GM12873 (cell line): ENCODE results near the gene BTNL2.

Experiments
- TF ChIP-seq, protein P1 (sequence below): IDR thresholded peaks from 2 replicates; pipeline ENCODE4 v1.5.1; 2012; ENCODE audit warnings: low read depth, mild to moderate bottlenecking, moderate library complexity, low read length, control low read depth; ENCODE audit not compliant: insufficient read depth; ENCODE audit errors: missing control alignments

Gene BTNL2

DNA sequence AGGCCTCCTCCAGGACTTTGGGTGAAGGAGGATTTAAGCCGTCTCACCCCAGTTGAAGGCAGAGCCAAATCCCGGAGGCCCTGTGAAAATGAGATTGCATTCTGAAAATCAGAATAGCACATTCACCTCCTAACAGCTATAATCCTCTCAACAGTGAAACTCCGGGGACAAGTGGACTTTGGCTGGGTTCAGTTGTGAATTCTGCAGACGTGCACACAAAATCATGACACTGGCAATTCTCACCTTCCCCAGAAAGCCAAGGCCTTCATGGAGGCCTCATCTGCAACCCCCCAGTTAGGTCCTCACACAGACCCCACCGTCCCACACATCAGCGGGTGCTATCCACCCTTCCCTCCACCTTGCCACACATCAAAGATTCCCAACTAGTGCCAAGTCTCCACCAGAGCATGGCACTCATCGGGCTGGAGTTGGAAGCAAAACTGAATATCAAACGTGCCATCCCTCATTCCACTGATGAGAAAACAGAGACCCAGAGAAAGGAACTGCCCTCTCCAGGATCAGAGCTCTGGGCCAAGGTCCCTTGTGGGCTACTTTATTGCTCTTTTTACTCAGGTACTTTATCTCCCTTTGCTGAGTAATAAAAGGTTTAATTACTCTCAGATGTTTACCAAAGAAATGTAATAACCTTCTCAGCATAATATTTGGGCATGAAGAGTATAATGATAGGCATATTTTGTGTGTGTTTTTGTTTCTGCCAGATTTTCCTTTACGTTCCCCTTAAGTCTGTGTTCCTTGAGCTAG lies 4.8 kb upstream of the BTNL2 start:
- TF ChIP-seq, protein P1, sequence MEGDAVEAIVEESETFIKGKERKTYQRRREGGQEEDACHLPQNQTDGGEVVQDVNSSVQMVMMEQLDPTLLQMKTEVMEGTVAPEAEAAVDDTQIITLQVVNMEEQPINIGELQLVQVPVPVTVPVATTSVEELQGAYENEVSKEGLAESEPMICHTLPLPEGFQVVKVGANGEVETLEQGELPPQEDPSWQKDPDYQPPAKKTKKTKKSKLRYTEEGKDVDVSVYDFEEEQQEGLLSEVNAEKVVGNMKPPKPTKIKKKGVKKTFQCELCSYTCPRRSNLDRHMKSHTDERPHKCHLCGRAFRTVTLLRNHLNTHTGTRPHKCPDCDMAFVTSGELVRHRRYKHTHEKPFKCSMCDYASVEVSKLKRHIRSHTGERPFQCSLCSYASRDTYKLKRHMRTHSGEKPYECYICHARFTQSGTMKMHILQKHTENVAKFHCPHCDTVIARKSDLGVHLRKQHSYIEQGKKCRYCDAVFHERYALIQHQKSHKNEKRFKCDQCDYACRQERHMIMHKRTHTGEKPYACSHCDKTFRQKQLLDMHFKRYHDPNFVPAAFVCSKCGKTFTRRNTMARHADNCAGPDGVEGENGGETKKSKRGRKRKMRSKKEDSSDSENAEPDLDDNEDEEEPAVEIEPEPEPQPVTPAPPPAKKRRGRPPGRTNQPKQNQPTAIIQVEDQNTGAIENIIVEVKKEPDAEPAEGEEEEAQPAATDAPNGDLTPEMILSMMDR: no peak

DNA sequence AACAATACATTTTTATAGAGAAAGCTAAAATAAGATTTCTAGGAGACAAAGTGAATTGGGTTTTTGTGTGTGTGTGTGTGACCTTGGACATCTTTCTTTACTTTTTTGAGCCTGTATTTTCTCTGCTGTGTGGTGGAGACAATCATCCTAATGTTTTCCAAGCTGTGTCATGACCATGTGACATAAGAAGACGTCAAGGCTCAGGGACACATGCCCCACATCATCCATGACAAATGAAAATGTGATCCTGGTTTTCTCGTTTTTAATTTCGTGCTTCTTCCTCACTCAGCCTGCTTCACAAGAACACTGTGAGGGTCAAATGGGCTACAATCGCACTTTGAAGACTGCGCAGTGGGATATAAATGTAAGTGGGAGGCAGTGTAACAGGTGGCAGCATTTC lies 3.9 kb upstream of the BTNL2 start:
- TF ChIP-seq, protein P1: no peak

DNA sequence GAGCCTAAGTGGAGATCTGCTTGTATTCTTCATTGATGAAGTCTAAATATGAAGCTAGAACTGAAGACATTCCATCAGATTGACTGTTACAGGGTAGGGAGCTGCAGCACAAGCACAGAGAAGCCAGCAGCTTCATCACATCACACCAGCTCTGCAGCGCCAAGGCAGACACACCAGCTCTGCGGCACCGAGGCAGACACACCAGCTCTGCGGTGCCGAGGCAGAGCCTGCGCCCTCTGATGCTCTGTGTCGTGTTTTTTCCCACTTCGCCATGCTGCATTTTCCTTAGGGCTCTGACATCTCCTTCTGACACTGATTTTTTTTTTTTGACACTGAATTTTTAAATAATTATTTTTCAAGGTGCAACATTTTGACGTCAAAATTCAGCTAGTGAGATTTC lies 784 bp downstream of the BTNL2 start:
- TF ChIP-seq, protein P1: no peak

DNA sequence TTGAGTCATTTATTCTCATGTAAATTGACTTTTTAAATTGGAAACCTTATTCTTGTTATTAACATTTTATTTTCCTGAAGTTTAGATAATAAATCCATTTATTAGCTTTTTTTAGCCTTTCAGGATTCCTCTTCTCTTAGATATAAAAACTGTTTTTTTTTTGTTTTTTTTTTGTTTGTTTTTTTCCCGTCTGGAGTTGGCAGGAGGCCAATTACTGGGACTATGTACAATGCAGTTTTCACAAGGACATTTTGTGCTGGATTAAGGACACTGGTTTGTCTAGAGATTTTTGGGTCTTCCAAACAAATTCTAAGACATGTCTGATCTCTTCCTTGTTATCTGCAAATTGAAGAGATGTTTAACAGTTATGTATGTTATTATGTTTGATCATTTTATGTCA lies 1.3 kb downstream of the BTNL2 start:
- TF ChIP-seq, protein P1: no peak

DNA sequence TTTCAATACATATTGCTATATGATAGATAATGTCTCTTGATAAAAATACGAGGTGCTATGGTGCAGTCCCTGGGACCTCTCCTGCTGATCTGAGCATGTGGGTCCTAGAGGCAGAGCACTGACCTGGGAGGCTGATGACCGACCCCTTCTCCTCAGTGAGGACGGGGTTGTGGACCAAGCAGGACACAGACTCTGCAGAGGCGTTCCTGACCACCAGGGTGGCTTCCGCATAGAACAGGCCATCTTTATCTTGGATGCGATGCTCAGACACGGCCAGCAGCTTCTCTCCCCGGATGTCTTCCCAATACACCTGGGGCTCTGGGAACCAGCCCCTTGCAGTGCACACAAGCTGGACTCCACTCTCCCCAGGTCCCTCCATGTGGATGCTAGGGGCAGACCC lies 4.2 kb downstream of the BTNL2 start:
- TF ChIP-seq, protein P1: no peak

DNA sequence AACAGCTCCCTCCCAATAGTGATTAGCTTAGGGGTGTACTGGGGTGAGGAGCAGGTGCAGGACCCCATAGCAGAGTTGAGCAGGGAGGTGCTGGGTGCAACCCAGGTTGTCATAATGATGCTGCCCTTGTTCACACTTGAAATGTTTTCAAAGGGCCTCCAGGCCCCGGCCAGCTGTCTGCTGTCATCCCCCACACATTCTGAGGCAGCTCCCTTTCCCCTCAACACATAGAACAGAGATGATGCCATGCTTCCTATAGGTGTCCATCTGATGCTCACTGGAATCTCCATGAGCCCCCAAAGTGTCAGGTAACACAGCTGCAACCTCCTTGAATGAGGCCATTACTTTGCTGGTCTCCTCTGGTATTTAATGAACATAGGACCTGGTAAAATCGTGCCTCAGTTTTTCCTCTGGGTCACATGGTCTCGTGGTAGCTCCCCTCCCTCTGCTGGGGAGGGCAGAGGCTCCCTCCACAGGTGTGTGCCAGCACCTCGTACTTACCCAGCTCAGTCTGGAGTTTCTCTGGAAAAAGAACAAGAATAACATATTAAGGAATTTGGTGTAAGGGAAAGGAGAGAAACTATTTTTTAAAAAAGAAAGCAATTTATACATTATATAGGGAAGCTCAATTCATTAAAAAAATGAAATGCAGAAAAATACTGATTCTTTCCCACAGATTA lies 5.6 kb downstream of the BTNL2 start:
- TF ChIP-seq, protein P1: no peak

DNA sequence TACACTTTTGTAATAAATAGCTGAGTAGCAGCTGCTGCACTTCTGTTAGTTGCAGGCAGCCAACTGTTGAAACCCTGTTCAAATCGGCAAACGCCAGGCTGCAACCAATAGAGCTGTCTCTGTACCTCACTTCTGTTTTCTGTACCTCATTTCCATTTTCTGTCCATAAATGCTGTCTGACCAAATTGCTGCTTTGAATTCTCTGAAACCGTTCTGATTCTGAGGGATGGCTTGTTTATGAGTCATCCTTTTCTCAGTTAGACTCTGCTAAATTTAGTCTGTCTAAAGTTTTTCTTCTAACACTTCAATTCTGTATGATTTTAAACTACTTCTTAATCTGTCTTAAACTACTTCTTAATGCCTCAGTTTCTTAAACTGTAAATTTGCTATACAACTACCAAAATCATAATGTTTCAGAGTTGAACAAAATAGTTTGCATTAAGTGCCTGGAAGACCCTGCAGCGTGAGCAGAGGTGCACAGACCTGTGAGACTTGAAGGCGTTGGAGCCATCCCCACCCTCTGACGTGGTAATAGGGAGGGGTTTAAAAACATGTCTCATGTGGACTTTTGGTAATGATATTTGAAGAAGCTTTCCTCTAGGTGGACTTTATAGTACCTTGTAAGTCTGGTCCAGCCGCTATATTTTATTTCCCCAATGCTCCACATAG lies 9.6 kb downstream of the BTNL2 start:
- TF ChIP-seq, protein P1: no peak
